GM23338 (cell line): ENCODE data around the gene ZNF219. TPM values are rescaled to one million over a fixed set of nuclear protein-coding genes. Genes with fewer than 3 reads are reported as not detected.

ENCODE experiments used
- ATAC-seq: fragments of 200-7000 bp; cut with Tn5 transposase; 3 replicates; pipeline ENCODE4 v1.9.1; 2020
- DNase-seq: peaks from one replicate; pipeline ENCODE4 v3.0.0-alpha.2; 2015; ENCODE audit warnings: low spot score
- H2AFZ ChIP-seq: fragments of 200-600 bp; sonication (generic); 2 replicates; pipeline ENCODE4 v1.8.0; 2016; ENCODE audit warnings: antibody characterized with exemption, mild to moderate bottlenecking, moderate library complexity
- H3F3A ChIP-seq: fragments of 200-600 bp; sonication (generic); replicated peaks from 2 replicates; pipeline ENCODE4 v1.8.0; 2017; ENCODE audit warnings: antibody characterized with exemption, mixed run types, low read depth
- H3K27ac ChIP-seq: fragments of 200-600 bp; sonication (generic); 2 replicates; pipeline ENCODE4 v1.6.1; 2016; ENCODE audit warnings: low read depth
- H3K27me3 ChIP-seq: fragments of 200-600 bp; sonication (generic); 2 replicates; pipeline ENCODE4 v1.8.0; 2016; ENCODE audit warnings: mild to moderate bottlenecking, mixed run types, moderate library complexity; ENCODE audit not compliant: insufficient read depth
- H3K36me3 ChIP-seq: fragments of 200-600 bp; sonication (generic); 2 replicates; pipeline ENCODE4 v1.8.0; 2016; ENCODE audit warnings: mild to moderate bottlenecking; ENCODE audit not compliant: insufficient read depth
- H3K4me1 ChIP-seq: fragments of 200-600 bp; sonication (generic); 2 replicates; pipeline ENCODE4 v1.8.0; 2016; ENCODE audit warnings: mild to moderate bottlenecking, moderate library complexity; ENCODE audit not compliant: insufficient read depth
- H3K4me2 ChIP-seq: fragments of 200-600 bp; sonication (generic); 2 replicates; pipeline ENCODE4 v1.7.1; 2017; ENCODE audit warnings: mixed run types
- H3K4me3 ChIP-seq: fragments of 200-600 bp; sonication (generic); 2 replicates; pipeline ENCODE4 v1.6.1; 2016; ENCODE audit warnings: mixed run types
- H3K79me2 ChIP-seq: fragments of 200-600 bp; sonication (generic); replicated peaks from 2 replicates; pipeline ENCODE4 v1.8.0; 2017; ENCODE audit warnings: mild to moderate bottlenecking; ENCODE audit not compliant: insufficient read depth
- H3K9me2 ChIP-seq: fragments of 200-600 bp; sonication (generic); 2 replicates; pipeline ENCODE4 v1.8.0; 2017; ENCODE audit not compliant: insufficient read depth
- H4K20me1 ChIP-seq: fragments of 200-600 bp; sonication (generic); replicated peaks from 2 replicates; pipeline ENCODE4 v1.8.0; 2017; ENCODE audit warnings: mild to moderate bottlenecking; ENCODE audit not compliant: insufficient read depth
- H3K27ac Mint-ChIP-seq: 2 replicates; pipeline ENCODE4 v1.8.0; 2020; ENCODE audit warnings: inconsistent platforms, mild to moderate bottlenecking, moderate library complexity, mixed read lengths
- H3K27me3 Mint-ChIP-seq: 3 replicates; pipeline ENCODE4 v1.8.0; 2022; ENCODE audit warnings: low read depth, mild to moderate bottlenecking, moderate library complexity, mixed read lengths, inconsistent platforms; ENCODE audit not compliant: insufficient read depth, poor library complexity
- H3K36me3 Mint-ChIP-seq: 3 replicates; pipeline ENCODE4 v1.8.0; 2021; ENCODE audit warnings: low read depth, mild to moderate bottlenecking, inconsistent platforms, moderate library complexity, mixed read lengths
- H3K4me1 Mint-ChIP-seq: 3 replicates; pipeline ENCODE4 v1.8.0; 2020; ENCODE audit warnings: mild to moderate bottlenecking, inconsistent platforms, mixed read lengths
- H3K4me3 Mint-ChIP-seq: 3 replicates; pipeline ENCODE4 v1.8.0; 2021; ENCODE audit warnings: moderate library complexity, mild to moderate bottlenecking, inconsistent platforms, mixed read lengths
- H3K9me3 Mint-ChIP-seq: 3 replicates; pipeline ENCODE4 v1.8.0; 2020; ENCODE audit warnings: moderate library complexity, mild to moderate bottlenecking, inconsistent platforms, mixed read lengths
- CREB1 ChIP-seq: fragments of 250-450 bp; sonication (Bioruptor Pico); IDR thresholded peaks from 2 replicates; pipeline ENCODE4 v1.5.0; 2020; ENCODE audit warnings: low read depth, mild to moderate bottlenecking, moderate library complexity
- CTCF ChIP-seq, 2 experiments: fragments of 200-600 bp in 1 of 2; sonication (generic) in 1 of 2; conservative IDR thresholded peaks; 2 replicates each; pipeline versions ENCODE4 v1.5.1 to v1.6.1; 2016 to 2017; ENCODE audit warnings: antibody characterized with exemption in 2 of 2, low read depth in 2 of 2, mild to moderate bottlenecking in 2 of 2, moderate library complexity in 1 of 2
- ETS1 ChIP-seq: IDR thresholded peaks from 2 replicates; pipeline ENCODE4 v1.6.1; 2016; ENCODE audit warnings: antibody characterized with exemption
- EZH2phosphoT487 ChIP-seq: fragments of 200-600 bp; sonication (generic); IDR thresholded peaks from one replicate; pipeline ENCODE4 v1.8.1; 2018; ENCODE audit warnings: antibody characterized with exemption; ENCODE audit not compliant: unreplicated experiment
- POLR2AphosphoS5 ChIP-seq: IDR thresholded peaks from 2 replicates; pipeline ENCODE4 v1.6.1; 2016; ENCODE audit warnings: antibody characterized with exemption, low read depth
- STAT1 ChIP-seq: IDR thresholded peaks from one replicate; pipeline ENCODE4 v1.6.1; 2016; ENCODE audit warnings: antibody characterized with exemption; ENCODE audit not compliant: unreplicated experiment
- ZNF331 ChIP-seq: fragments of 250-450 bp; sonication (Bioruptor Pico); IDR thresholded peaks from 2 replicates; pipeline ENCODE4 v1.5.0; 2020; ENCODE audit warnings: low read depth, mild to moderate bottlenecking, moderate library complexity
- polyA plus RNA-seq: library from polyadenylated mRNA; unstranded; fragments of >200 nt; fragmentation: Nextera tagmentation; extraction: Ambion mirVana; gene quantifications from 2 replicates; pipeline ENCODE4 v1.2.1, GENCODE V29; 2016
- total RNA-seq: library from RNA; depleted of rRNA; stranded (reverse); fragments of >200 nt; shearing (Covaris generic); gene quantifications from 2 replicates; pipeline ENCODE4 v1.2.3, GENCODE V29; 2014

The ZNF219 gene
- total and polyA plus RNA-seq, 2 experiments from 2014 or later: 37.7 to 153 TPM

GRCh38 chr14:21093018-21093417 lies 5.4 kb downstream of the ZNF219 start:
- DNase-seq: no peak
- peak overlapping the region; percentile 74 for H3K4me2 ChIP-seq
- no peak; the same call in 2 of the 3 replicates for ATAC-seq
- peaks cover 17% of the 10 kb centered on the region for H3K36me3 ChIP-seq
- Mint-ChIP-seq H3K9me3 (peaks cover 8% of the 10 kb centered on the region; the same call in 2 of the 3 replicates), H3K4me1 (peaks cover 65% of the 10 kb centered on the region), H3K27ac (peak overlapping the region; percentile 94), H3K27me3 (peaks cover 46% of the 10 kb centered on the region), H3K4me3 (peak overlapping the region; percentile 69), H3K36me3 (peaks cover 53% of the 10 kb centered on the region)
- H3K9me2 ChIP-seq: no peaks in the 10 kb centered on the region
- H3F3A ChIP-seq: peaks cover 38% of the 10 kb centered on the region
- no peaks in the 10 kb centered on the region for H3K27me3 ChIP-seq
- peaks cover 37% of the 10 kb centered on the region for H3K79me2 ChIP-seq
- no peak for TF ChIP-seq ZNF331
- no peak for TF ChIP-seq CREB1 (CRISPR knock-in tag)
- no peak for TF ChIP-seq STAT1
- H3K27ac ChIP-seq: peak overlapping the region; percentile 80; the same call in 1 of the 2 replicates
- peak overlapping the region; percentile 46 for H3K4me3 ChIP-seq
- H4K20me1 ChIP-seq: peaks cover 19% of the 10 kb centered on the region
- peaks cover 46% of the 10 kb centered on the region for H3K4me1 ChIP-seq
- H2AFZ ChIP-seq: no peak overlapping the region

GRCh38 chr14:21092273-21093011 lies 6.0 kb downstream of the ZNF219 start:
- H3K36me3 Mint-ChIP-seq: peaks cover 58% of the 10 kb centered on the region
- peak overlapping the region; percentile 94 for H3K27ac Mint-ChIP-seq
- ATAC-seq (peak; percentile 40), DNase-seq (peak; percentile 91)
- peaks cover 43% of the 10 kb centered on the region for H3K27me3 Mint-ChIP-seq
- peaks cover 17% of the 10 kb centered on the region for H3K36me3 ChIP-seq
- H3K4me1 Mint-ChIP-seq: peaks cover 71% of the 10 kb centered on the region
- H3K27me3 ChIP-seq: no peaks in the 10 kb centered on the region
- peaks cover 35% of the 10 kb centered on the region for H3K79me2 ChIP-seq
- H4K20me1 ChIP-seq: peaks cover 19% of the 10 kb centered on the region
- H3K9me3 Mint-ChIP-seq: peaks cover 11% of the 10 kb centered on the region; the same call in 2 of the 3 replicates
- peak overlapping the region; percentile 46; the same call in 1 of the 2 replicates for H3K4me3 ChIP-seq
- TF ChIP-seq CTCF (conservative IDR thresholded peaks at IDR 0.05; ENCODE audit: low read depth in 2 of 2): peak; percentile 87 to 100
- TF ChIP-seq POLR2AphosphoS5: peak; percentile 53; the same call in 1 of the 2 replicates
- TF ChIP-seq EZH2phosphoT487: no peak
- TF ChIP-seq CREB1 (CRISPR knock-in tag): peak; percentile 68; the same call in 1 of the 2 replicates
- peak overlapping the region; percentile 74 for H3K4me2 ChIP-seq
- H3F3A ChIP-seq: peaks cover 38% of the 10 kb centered on the region
- peak overlapping the region; percentile 80; the same call in 1 of the 2 replicates for H3K27ac ChIP-seq
- H3K4me1 ChIP-seq: peaks cover 48% of the 10 kb centered on the region
- H2AFZ ChIP-seq: no peak overlapping the region
- H3K9me2 ChIP-seq: no peaks in the 10 kb centered on the region
- H3K4me3 Mint-ChIP-seq: peak overlapping the region; percentile 69

GRCh38 chr14:21091821-21092272 lies 6.6 kb downstream of the ZNF219 start:
- H3K9me2 ChIP-seq: no peaks in the 10 kb centered on the region
- no peak overlapping the region for H3K4me3 ChIP-seq
- Mint-ChIP-seq H3K27me3 (peaks cover 42% of the 10 kb centered on the region), H3K36me3 (peaks cover 62% of the 10 kb centered on the region), H3K9me3 (peaks cover 11% of the 10 kb centered on the region; the same call in 2 of the 3 replicates), H3K4me1 (peaks cover 69% of the 10 kb centered on the region), H3K27ac (peak overlapping the region; percentile 82; the same call in 1 of the 2 replicates), H3K4me3 (peak overlapping the region; percentile 59; the same call in 1 of the 3 replicates)
- peaks cover 39% of the 10 kb centered on the region for H3F3A ChIP-seq
- peaks cover 44% of the 10 kb centered on the region for H3K4me1 ChIP-seq
- H3K79me2 ChIP-seq: peaks cover 29% of the 10 kb centered on the region
- peaks cover 17% of the 10 kb centered on the region for H3K36me3 ChIP-seq
- H3K27ac ChIP-seq: no peak overlapping the region; the same call in 1 of the 2 replicates
- no peaks in the 10 kb centered on the region for H3K27me3 ChIP-seq
- H4K20me1 ChIP-seq: peaks cover 19% of the 10 kb centered on the region
- TF ChIP-seq ZNF331: no peak
- no peak for TF ChIP-seq ETS1
- H3K4me2 ChIP-seq: no peak overlapping the region; the same call in 1 of the 2 replicates
- H2AFZ ChIP-seq: no peak overlapping the region
- no peak for DNase-seq
- no peak for ATAC-seq
